OCI-LY7 (cell line): ENCODE data around the gene TRIO. TPM values are rescaled to one million over a fixed set of nuclear protein-coding genes. Genes with fewer than 3 reads are reported as not detected.

Source experiments
- BruUV-seq: library from RNA; stranded (reverse); fragments of 400-500 nt; replicated peaks from 2 replicates; lab custom pipeline; 2021; lab: Mats Ljungman, UMichigan
- CTCF ChIA-PET: fragments of 300-600 bp; sonication (Branson Sonifier 250); formaldehyde crosslinking; loops from one replicate; lab custom pipeline; 2022; ENCODE audit warnings: antibody characterized with exemption; ENCODE audit not compliant: unreplicated experiment; lab: Charles Lee
- POLR2A ChIA-PET: fragments of 300-600 bp; sonication (Branson Sonifier 250); formaldehyde crosslinking; loops from one replicate; lab custom pipeline; 2022; ENCODE audit warnings: antibody characterized with exemption; lab: Charles Lee
- DNase-seq: peaks from one replicate; pipeline ENCODE4 v3.0.0-alpha.2; 2015; ENCODE audit warnings: low spot score
- H2AFZ ChIP-seq: fragments of 200-600 bp; sonication (generic), shearing (Covaris generic); 2 replicates; pipeline ENCODE4 v1.6.1; 2014; ENCODE audit warnings: mild to moderate bottlenecking, antibody characterized with exemption, low read length, moderate library complexity
- H3K27ac ChIP-seq: fragments of 200-600 bp; sonication (generic); 2 replicates; pipeline ENCODE4 v1.5.1; 2014; ENCODE audit warnings: mixed run types, low read depth, mild to moderate bottlenecking, moderate library complexity, low read length, inconsistent platforms; ENCODE audit not compliant: poor library complexity, severe bottlenecking
- H3K36me3 ChIP-seq: fragments of 200-600 bp; sonication (generic); 2 replicates; pipeline ENCODE4 v1.6.1; 2014; ENCODE audit warnings: mild to moderate bottlenecking, antibody characterized with exemption, low read length, moderate library complexity, mixed read lengths; ENCODE audit not compliant: insufficient read depth
- H3K4me1 ChIP-seq: fragments of 200-600 bp; sonication (generic); 2 replicates; pipeline ENCODE4 v1.5.1; 2014; ENCODE audit warnings: mild to moderate bottlenecking, low read length; ENCODE audit not compliant: insufficient read depth, poor library complexity, severe bottlenecking
- H3K4me2 ChIP-seq: fragments of 200-600 bp; sonication (generic); 2 replicates; pipeline ENCODE4 v1.6.1; 2014; ENCODE audit warnings: mild to moderate bottlenecking, low read length
- H3K4me3 ChIP-seq: fragments of 200-600 bp; sonication (generic); 2 replicates; pipeline ENCODE4 v1.5.1; 2014; ENCODE audit warnings: mild to moderate bottlenecking, low read depth, low read length; ENCODE audit not compliant: poor library complexity, severe bottlenecking
- H3K79me2 ChIP-seq: fragments of 200-600 bp; sonication (generic); 2 replicates; pipeline ENCODE4 v1.6.1; 2016; ENCODE audit warnings: low read depth, mild to moderate bottlenecking, low read length, moderate library complexity, mixed read lengths; ENCODE audit not compliant: insufficient read depth
- H3K9me2 ChIP-seq: fragments of 200-600 bp; sonication (generic); 2 replicates; pipeline ENCODE4 v1.6.1; 2016; ENCODE audit warnings: mild to moderate bottlenecking, low read length, mixed read lengths; ENCODE audit not compliant: insufficient read depth
- H3K9me3 ChIP-seq: fragments of 200-600 bp; sonication (generic); 2 replicates; pipeline ENCODE4 v1.6.1; 2014; ENCODE audit warnings: mild to moderate bottlenecking, mixed run types, low read length, mixed read lengths
- H4K20me1 ChIP-seq: fragments of 200-600 bp; sonication (generic); 2 replicates; pipeline ENCODE4 v1.6.1; 2014; ENCODE audit warnings: mild to moderate bottlenecking, antibody characterized with exemption, low read length, moderate library complexity, mixed read lengths; ENCODE audit not compliant: insufficient read depth
- EZH2phosphoT487 ChIP-seq: fragments of 200-600 bp; sonication (generic); IDR thresholded peaks from 2 replicates; pipeline ENCODE4 v1.6.1; 2018; ENCODE audit warnings: low read depth, borderline replicate concordance, mild to moderate bottlenecking, mixed run types, antibody characterized with exemption, low read length, moderate library complexity, mixed read lengths
- intact Hi-C: fragments of 100-400 bp; cut with micrococcal nuclease; formaldehyde crosslinking; loops from one replicate; pipeline ENCODE4 v1.10.0; 2022; ENCODE audit not compliant: unreplicated experiment
- total RNA-seq, 2 experiments: library from RNA; depleted of rRNA in 1 of 2; stranded (reverse); fragments of >200 nt in 1 of 2; shearing (Covaris generic) in 1 of 2; gene quantifications; 2 replicates each; pipeline ENCODE4 v1.2.3, GENCODE V29; 2014 to 2022
- TF ChIP-seq, protein P1 (sequence below): fragments of 200-600 bp; sonication (generic); conservative IDR thresholded peaks from 2 replicates; pipeline ENCODE4 v1.5.1; 2014; ENCODE audit warnings: mild to moderate bottlenecking, antibody characterized with exemption, low read length, moderate library complexity, mixed read lengths

TRIO gene
- total RNA-seq, 2 experiments from 2014 or later, result 35.8 to 55.1 TPM

DNA sequence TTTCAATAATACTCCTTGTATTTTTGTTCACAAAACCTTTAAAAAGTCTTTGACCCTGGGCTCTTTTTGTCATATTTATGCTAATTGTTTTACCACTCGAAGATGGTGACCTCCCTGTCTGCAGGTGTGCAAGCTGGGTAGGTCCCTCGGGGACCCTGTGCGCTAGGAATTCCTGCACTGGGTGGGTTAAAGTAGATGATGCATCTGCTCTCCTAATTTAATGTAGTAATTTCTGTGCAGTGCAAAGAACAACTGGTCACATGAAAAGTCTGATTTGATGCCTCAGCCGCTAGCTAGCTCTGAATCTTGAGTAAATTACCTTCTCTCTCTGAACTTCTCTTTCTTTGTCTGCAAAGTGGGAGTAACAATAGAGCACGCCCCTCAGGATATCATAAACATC lies 299.4 kb downstream of the TRIO start:
- no peak for DNase-seq
- no peak overlapping the region for H2AFZ ChIP-seq
- ChIA-PET POLR2A (interaction anchor here (0.7 kb wide), 1 partner anchor 12 kb away, joined by 3 read pairs; no protein-coding TSS in a partner anchor), CTCF (no interaction called here)
- intact Hi-C loops, result no loop called here
- H3K4me1 ChIP-seq, result no peaks in the 10 kb centered on the region
- H3K4me3 ChIP-seq, result no peak overlapping the region
- H3K36me3 ChIP-seq, result no peaks in the 10 kb centered on the region
- no peak overlapping the region for H3K27ac ChIP-seq
- TF ChIP-seq, protein P1, sequence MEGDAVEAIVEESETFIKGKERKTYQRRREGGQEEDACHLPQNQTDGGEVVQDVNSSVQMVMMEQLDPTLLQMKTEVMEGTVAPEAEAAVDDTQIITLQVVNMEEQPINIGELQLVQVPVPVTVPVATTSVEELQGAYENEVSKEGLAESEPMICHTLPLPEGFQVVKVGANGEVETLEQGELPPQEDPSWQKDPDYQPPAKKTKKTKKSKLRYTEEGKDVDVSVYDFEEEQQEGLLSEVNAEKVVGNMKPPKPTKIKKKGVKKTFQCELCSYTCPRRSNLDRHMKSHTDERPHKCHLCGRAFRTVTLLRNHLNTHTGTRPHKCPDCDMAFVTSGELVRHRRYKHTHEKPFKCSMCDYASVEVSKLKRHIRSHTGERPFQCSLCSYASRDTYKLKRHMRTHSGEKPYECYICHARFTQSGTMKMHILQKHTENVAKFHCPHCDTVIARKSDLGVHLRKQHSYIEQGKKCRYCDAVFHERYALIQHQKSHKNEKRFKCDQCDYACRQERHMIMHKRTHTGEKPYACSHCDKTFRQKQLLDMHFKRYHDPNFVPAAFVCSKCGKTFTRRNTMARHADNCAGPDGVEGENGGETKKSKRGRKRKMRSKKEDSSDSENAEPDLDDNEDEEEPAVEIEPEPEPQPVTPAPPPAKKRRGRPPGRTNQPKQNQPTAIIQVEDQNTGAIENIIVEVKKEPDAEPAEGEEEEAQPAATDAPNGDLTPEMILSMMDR, result no peak
- TF ChIP-seq EZH2phosphoT487, result no peak
- H3K9me3 ChIP-seq, result no peaks in the 10 kb centered on the region
- H3K79me2 ChIP-seq, result no peaks in the 10 kb centered on the region
- no peaks in the 10 kb centered on the region for H3K9me2 ChIP-seq
- H3K4me2 ChIP-seq, result no peak overlapping the region
- no peaks in the 10 kb centered on the region for H4K20me1 ChIP-seq
- BruUV-seq, result no TSS peak

GRCh38 chr5:14443671-14444093 lies 300.5 kb downstream of the TRIO start:
- no peak for TF ChIP-seq EZH2phosphoT487
- TF ChIP-seq, protein P1, result no peak
- H2AFZ ChIP-seq, result no peak overlapping the region
- no TSS peak for BruUV-seq
- H3K4me2 ChIP-seq, result no peak overlapping the region
- no peaks in the 10 kb centered on the region for H3K79me2 ChIP-seq
- H3K27ac ChIP-seq, result no peak overlapping the region
- ChIA-PET POLR2A (no interaction called here), CTCF (no interaction called here)
- no peaks in the 10 kb centered on the region for H4K20me1 ChIP-seq
- no peaks in the 10 kb centered on the region for H3K9me3 ChIP-seq
- no peaks in the 10 kb centered on the region for H3K9me2 ChIP-seq
- H3K4me3 ChIP-seq, result no peak overlapping the region
- H3K36me3 ChIP-seq, result no peaks in the 10 kb centered on the region
- intact Hi-C loops, result no loop called here
- H3K4me1 ChIP-seq, result no peaks in the 10 kb centered on the region
- DNase-seq, result no peak

- Histone ChIP-seq H3K79me2 (no peaks in the 10 kb centered on the region), H3K4me2 (no peak overlapping the region), H3K36me3 (no peaks in the 10 kb centered on the region), H3K4me3 (no peak overlapping the region), H3K27ac (no peak overlapping the region), H2AFZ (no peak overlapping the region), H4K20me1 (no peaks in the 10 kb centered on the region), H3K9me2 (no peaks in the 10 kb centered on the region), H3K4me1 (no peaks in the 10 kb centered on the region), H3K9me3 (no peaks in the 10 kb centered on the region)
- intact Hi-C loops, result no loop called here
- CTCF ChIA-PET, result no interaction called here
- POLR2A ChIA-PET, result no interaction called here
- no peak for DNase-seq
- BruUV-seq, result no TSS peak
- TF ChIP-seq, protein P1, result no peak
- no peak for TF ChIP-seq EZH2phosphoT487
Measured at GRCh38 chr5:14444161-14444560, 301.0 kb downstream of the TRIO start.
